Hepatocyte (in vitro differentiated cells): ENCODE results near the gene C1QTNF2.

Experiments used
- CTCF ChIP-seq: fragments of 200-600 bp; sonication (generic); IDR thresholded peaks from 2 replicates; pipeline ENCODE4 v1.5.1; 2016; ENCODE audit warnings: antibody characterized with exemption, mild to moderate bottlenecking; ENCODE audit not compliant: poor library complexity
- EZH2phosphoT487 ChIP-seq: fragments of 200-600 bp; sonication (generic); IDR thresholded peaks from one replicate; pipeline ENCODE4 v1.6.1; 2018; ENCODE audit warnings: antibody characterized with exemption, mild to moderate bottlenecking, low read depth, moderate library complexity; ENCODE audit not compliant: unreplicated experiment, severe bottlenecking

DNA sequence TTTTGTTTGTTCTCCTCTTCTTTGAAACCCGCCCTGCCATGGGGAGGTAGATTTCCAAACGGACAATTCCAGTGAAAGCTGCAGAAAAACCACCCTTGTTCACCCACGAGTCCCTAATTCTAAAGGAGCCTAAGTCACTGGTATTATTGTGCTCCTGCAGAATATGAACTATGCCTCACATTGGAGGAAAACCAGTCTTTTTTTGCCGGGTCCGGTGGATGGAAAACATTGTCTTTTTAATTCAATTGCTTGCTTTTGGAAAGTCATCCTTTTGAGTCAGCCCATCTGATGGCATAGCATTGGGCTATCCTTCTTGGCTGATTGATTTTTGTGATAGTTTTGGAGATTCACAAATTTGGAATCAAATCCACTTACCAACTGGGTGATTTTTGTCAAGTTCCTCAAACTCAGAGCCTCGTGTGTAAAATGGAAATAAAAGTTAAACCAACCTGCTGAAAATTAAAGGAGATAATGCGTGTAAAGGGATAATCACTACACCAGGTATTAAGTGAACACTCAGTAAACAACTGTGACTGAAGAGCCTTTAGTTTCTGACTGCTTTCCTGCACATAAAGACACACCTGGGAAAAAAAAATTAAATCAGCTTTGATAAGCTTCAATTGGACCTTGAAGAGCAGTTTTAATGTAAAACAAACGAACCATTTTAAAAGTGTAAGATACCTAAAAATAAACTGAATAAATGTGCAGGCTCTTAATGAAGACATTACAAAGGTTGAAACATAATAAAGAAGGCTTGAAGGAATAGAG is 57.3 kb downstream of the C1QTNF2 start:
- TF ChIP-seq CTCF (no peak), EZH2phosphoT487 (no peak)
